COLO829 (cell line): Measurements from ENCODE around the gene ASCL5.

ENCODE experiments used
- DNase-seq: peaks from one replicate; pipeline ENCODE4 v3.0.0; 2012; ENCODE audit warnings: low spot score

Gene ASCL5

DNA sequence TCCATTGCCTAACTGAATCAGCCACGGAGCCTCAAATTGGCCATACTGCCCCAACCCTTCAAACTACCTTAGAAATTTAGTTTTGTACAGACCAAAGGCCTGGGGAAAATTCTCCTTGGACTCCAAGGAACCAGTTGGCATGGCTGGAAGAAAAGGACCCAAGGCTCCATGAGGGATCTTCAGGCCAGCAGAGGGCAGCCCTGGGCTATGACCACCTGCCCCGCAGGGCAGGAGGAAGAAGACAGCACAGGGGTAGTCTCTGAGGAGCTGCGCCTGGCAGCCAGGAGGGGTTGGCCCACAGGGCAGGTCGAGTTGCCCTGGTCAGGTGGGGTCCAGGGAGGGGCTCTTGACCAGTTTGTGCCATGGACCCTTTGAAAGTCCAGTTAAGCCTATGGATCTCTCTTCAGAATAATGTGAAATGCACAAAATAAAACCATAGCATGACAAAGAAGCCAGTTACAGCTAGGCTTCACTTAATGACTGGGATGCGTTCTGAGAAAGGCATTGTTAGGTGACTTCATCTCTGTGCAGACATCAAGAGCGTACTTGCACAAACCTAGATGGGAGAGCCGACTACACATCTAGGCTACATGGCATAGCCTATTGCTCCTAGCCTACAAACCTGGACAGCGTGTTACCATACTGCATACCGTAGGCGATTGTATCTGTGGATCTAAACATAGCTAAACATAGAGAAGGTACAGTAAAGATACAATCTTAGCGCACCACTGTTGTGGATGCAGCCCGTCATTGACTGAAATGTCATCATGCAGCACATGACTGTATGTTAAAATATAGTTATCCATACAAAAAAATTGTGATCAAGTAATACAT is 40.9 kb downstream of the ASCL5 start:
- peak; percentile 69 for DNase-seq

DNA sequence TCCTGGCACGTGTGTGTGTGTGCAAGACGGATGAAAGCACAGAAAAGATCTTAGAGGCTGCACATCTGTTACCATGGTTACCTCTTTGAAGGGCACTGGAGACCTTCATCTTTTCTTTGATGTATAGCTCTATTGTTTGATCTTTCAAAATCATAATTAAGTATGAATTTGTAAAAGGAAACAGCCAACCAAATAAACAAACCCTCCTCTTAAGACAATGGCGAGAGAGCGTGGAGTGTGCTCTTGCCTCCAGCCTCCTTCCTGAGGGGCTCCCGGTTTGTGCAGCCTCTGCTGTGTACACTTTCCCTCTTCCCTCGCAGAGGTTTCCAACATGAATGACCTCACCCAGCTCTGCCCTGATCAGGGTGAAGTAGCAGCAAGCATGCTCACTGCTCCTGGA is 42.7 kb downstream of the ASCL5 start:
- DNase-seq: peak; percentile 16

DNA sequence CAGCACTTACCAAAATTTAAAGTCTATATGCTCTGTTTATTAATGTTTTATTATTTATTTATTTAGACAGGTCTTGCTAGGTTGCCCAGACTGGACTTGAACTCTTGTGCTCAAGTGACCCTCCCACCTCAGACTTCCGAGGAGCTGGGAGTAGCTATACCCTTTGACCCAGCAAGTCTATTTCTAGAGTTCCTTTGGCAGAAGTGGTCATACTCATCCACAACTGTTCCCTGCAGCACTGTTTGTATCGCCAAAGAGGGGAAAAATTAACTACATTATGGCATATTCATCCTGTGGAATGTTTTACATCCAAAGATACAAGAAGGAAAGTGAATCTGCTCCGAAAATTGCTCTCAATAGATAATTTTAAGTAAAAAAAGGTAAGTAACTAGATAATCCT is 43.2 kb downstream of the ASCL5 start:
- no peak for DNase-seq

DNA sequence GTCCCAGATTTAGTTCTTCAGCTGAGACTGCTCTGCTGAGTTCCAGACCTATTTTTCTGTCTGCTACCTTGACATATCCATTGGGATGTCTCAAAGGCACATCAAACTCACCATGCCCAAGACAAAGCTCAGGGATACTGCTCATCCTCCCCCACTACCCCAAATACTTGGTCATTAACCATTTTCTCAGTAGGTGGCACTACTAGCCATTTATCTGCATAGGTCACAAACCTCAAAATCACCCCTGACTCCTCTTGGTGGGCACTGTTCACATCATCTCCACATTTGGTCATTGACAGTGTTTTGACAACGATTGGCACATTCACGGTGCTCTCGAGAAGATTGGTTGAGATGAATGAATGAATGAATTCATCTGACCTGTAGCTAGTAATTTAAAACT is 46.8 kb downstream of the ASCL5 start:
- no peak for DNase-seq

DNA sequence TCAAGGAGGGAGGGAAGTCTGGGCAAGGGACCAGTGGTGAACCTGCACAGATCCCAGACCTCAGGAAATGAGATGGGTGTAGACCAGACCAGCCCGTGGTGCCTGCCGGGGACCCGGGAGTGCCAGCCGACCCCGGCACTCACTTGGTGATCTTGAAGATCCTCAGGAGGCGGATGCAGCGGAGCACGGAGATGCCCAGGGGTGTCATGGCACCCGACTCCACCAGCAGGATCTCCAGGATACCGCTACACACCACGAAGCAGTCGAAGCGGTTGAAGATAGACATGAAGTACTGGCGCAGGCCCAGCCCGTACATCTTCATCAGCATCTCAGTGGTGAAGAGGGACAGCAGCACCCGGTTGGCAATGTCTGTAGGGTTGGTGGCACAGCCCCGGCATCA is 49.2 kb downstream of the ASCL5 start:
- no peak for DNase-seq

DNA sequence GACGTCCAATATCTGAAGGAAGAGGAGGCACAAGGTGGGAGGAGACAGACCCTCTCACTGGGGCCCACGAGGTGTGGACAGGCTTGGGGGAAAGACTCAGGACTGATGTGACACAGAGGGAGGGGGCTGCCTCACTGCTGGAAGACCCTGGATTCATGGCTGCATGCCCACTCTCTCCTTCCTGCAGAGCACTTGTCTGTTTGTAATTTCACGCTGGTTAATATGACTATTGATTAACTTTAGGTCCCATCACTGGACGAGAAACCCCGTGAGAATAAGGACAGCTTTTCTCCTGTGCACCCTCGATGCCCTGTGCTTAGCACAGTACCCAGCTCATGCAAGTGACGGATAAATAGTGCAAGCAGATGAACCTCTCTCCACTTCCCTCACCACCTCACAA is 49.9 kb downstream of the ASCL5 start:
- DNase-seq: no peak

DNA sequence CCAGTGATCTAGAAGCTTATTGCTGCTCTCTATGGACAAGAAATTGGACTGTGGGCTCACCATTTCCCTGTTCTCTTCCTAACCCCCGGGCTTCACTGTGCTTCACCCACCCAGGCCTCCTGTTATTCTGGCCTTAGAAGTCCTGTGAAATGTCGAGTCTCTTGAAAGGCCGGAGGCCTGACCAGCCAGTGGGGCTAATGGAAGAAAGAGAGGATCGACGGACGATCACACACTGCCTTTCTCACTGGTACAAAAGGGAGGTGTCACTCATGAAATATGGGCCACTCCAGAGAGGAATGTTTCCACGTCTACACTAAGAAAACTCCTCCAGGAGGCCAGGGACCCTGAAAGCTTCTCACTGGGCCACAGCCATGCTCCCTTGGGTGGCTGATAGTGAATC is 50.9 kb downstream of the ASCL5 start:
- no peak for DNase-seq

DNA sequence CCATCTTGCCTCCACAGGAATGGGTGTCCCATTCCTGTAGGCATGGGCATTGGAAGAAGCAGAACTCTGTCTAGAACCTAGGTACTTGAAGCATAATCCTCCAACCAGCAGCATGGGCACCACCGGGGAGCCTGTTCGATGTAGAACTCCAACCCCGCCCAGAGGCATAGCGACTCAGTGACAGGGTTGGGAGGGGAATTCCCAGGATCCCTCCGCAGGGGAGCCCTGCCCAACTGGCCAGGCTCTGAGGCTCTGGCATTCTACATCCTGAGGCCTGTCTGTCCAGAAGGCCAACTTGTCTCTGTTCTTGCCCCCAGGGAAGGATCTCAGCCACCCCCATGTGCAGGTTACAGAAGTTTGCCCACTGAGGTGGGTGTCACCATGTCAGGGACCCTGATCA is 53.0 kb downstream of the ASCL5 start:
- DNase-seq: no peak

DNA sequence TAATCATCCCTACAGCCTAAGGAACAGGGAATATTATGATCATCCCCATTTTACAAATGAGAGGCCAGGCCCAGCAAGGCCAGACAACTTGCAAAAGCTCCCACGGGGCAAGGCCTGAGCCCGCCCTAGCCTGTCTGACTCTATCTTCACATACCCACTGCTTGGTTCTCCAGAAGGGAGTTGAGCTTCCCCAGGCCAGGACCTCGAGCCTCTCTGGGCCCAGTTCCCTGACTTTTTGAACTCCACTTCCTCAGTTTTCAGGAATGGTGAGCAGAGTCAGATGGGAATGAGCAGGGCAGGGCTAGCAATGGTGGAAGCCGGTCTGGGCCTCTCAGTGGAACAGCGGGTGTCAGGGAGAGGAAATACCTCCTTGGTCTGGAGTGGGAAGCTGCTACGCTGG is 54.1 kb downstream of the ASCL5 start:
- DNase-seq: no peak

DNA sequence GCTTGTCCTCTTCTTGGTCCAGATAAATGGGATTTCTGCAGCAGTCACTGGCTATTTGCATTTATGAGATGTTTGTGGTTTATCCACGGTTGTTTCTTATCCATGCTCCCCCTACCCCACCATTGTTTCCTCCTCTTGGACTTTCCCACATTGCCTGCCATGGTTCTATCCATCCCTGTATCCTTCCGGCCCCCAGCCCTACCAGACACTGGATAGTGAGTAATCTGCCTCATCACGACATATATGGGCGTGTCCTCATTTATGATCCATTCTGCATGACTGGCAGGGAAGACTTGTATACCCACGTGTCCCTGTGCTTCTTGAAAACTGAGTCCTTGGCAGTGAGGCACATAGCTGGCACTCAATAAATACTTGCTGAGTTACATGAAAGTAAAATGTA is 54.8 kb downstream of the ASCL5 start:
- no peak for DNase-seq

DNA sequence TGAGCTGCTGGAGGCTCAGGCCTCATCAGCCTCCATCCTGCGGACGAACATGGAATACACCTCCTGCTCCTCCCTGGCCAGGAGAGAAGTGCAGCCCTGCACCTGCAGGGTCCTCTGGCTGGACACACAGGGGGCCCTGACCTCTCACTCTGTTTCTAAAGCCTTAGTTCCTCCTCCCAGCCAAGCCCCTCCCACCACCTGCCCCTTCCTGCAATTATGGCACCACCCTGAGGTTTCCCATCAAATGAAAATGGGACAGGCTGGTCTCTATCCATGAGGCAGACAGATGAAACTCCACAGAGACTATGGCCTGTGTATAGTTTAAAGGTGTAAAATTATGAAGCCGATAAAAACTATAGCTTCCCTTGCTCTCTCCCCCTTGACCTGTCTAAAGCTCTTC is 57.3 kb downstream of the ASCL5 start:
- no peak for DNase-seq

DNA sequence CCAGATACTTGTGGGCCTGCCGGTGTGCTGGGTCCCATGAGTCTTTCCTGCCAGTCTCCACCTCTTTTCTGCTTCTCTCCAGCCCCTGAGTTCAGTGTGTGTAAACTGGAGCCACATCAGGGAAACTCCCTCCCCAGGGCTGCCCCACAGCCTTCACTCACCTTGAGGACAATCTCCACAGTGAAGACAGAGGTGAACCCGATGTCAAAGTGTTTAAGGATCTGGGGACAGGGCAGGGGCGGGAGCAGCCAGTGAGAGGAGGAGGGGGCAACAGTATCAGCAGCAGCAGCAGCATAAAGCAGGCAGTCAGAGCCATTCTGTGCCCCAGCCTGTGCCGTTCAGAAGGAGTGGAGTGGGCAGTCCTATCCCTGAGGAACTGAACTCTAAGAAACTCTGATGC is 58.0 kb downstream of the ASCL5 start:
- no peak for DNase-seq

DNA sequence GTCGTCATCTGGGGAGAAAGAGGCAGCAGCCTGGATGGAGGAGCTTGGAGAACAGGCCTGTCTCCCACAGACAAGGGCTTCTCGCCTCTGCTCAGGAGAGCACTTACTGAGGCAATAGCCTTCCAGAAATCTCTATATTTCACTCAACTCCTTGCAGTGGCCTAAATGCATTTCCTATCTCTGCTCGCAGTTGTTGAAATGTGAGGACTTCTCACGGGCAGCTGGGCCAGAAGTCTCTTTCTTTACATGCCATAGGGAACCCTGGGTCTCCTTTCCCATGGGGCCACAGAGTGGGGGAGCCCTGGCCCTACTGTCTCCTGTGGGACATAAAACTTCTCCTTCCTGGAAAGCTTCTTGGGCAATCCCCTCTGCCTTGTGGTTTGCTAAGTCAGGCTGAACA is 60.0 kb downstream of the ASCL5 start:
- no peak for DNase-seq

DNA sequence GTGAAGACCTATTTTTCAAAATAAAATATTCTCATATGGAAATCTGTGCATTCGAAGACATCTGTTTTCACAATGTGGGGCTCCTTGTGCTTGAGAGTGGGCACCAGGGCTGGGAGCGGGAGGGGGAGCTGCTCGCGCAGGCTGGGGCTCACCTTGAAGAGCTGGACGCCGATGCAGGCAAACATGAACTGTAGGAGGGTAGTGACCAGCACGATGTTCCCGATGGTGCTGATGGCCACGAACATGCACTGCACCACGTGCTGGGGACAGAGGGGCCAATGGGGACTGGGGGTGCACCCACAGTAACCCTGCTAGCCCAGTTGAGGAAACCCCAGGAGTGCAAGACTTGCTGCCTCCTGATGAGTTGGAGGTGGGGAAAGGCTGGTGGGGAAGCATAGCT is 61.3 kb downstream of the ASCL5 start:
- DNase-seq: no peak

DNA sequence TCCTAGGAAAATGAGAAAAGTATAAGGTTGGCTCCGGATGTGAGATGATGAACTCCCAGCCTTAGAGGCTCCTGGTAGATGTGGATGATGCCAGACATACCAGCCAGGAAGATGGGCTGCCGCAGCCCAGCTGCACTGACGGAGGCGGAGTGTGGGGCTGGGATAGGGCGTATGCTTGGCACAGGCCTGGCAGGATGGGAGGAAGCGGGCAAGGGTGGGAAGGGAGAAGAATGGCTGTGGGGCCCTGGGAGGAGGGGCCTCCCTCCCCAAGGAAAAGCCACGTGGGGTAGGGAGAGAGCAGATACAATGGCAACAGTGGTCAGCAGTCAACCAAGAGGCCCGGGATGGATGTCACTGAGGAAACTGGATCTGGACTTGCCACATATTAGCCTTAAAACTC is 62.2 kb downstream of the ASCL5 start:
- DNase-seq: no peak
